Esophagus muscularis mucosa (tissue), 4 donors: ENCODE results near the gene CBX5. TPM values are rescaled to one million over a fixed set of nuclear protein-coding genes. Genes with fewer than 3 reads are reported as not detected.
A peak's percentile ranks its signal among the peaks of the same experiment; 100 is the strongest.

Experiments used
- DNase-seq: peaks from one replicate; pipeline ENCODE4 v3.0.0-alpha.2; 2017; ENCODE audit errors: extremely low spot score
- H3K27ac ChIP-seq, 4 donors: fragments of 200-600 bp; sonication (generic); replicated peaks in 1 of 4; 1 replicate in 3 of 4; 2 replicates in 1 of 4; pipeline ENCODE4 v1.5.1; 2016 to 2019; ENCODE audit warnings: mild to moderate bottlenecking in 1 of 4
- H3K27me3 ChIP-seq, 4 donors: fragments of 200-600 bp; sonication (generic); one replicate each; pipeline versions ENCODE4 v1.5.1 to v1.6.0; 2016 to 2019
- H3K36me3 ChIP-seq, 4 donors: fragments of 200-600 bp; sonication (generic); one replicate each; pipeline ENCODE4 v1.5.1; 2016 to 2019
- H3K4me1 ChIP-seq, 4 donors: fragments of 200-600 bp; sonication (generic); one replicate each; pipeline ENCODE4 v1.5.1; 2016 to 2019
- H3K4me3 ChIP-seq, 4 donors: fragments of 200-600 bp; sonication (generic); 1 replicate in 2 of 4; 2 replicates in 2 of 4; pipeline ENCODE4 v1.5.1; 2016 to 2019; ENCODE audit warnings: mild to moderate bottlenecking in 4 of 4, moderate library complexity in 1 of 4
- H3K9me3 ChIP-seq, 4 donors: fragments of 200-600 bp; sonication (generic); 1 replicate in 3 of 4; 2 replicates in 1 of 4; pipeline ENCODE4 v1.5.1; 2016 to 2019
- EP300 ChIP-seq: sonication (generic); formaldehyde crosslinking; IDR thresholded peaks from one replicate; pipeline ENCODE4 v1.6.1; 2017; ENCODE audit warnings: antibody characterized with exemption
- POLR2A ChIP-seq: fragments of 450-650 bp; IDR thresholded peaks from one replicate; pipeline ENCODE4 v1.6.1; 2017; ENCODE audit warnings: antibody characterized with exemption, moderate library complexity, mild to moderate bottlenecking, low read depth
- POLR2AphosphoS5 ChIP-seq, 2 donors: sonication (generic); formaldehyde crosslinking; IDR thresholded peaks; one replicate each; pipeline ENCODE4 v1.6.1; 2017; ENCODE audit warnings: antibody characterized with exemption in 2 of 2
- WGBS: methylation state at CpG from one replicate; pipeline ENCODE4 v1.1.5; 2018; 5-methylcytosine and 5-hydroxymethylcytosine counted together
- intact Hi-C: fragments of 100-400 bp; cut with DNase I; formaldehyde crosslinking; loops from one replicate; pipeline ENCODE4 v1.15.1; 2023
- total RNA-seq, 4 donors: library from RNA; depleted of rRNA; stranded (reverse); fragments of >200 nt; gene quantifications; one replicate each; pipeline versions ENCODE4 v1.1.0 to v1.2.1, GENCODE V29; 2016
- TF ChIP-seq, protein P1 (sequence below), 3 experiments: fragments of 200-600 bp in 2 of 3; fragments of 450-650 bp in 1 of 3; sonication (generic) in 2 of 3; IDR thresholded peaks; one replicate each; pipeline ENCODE4 v1.5.1; 2017 to 2019; ENCODE audit warnings: antibody characterized with exemption in 3 of 3, mild to moderate bottlenecking in 2 of 3, moderate library complexity in 1 of 3

Gene CBX5
- total RNA-seq, 4 donors from 2014 or later: 29.0 to 45.3 (median 37.3) TPM

DNA sequence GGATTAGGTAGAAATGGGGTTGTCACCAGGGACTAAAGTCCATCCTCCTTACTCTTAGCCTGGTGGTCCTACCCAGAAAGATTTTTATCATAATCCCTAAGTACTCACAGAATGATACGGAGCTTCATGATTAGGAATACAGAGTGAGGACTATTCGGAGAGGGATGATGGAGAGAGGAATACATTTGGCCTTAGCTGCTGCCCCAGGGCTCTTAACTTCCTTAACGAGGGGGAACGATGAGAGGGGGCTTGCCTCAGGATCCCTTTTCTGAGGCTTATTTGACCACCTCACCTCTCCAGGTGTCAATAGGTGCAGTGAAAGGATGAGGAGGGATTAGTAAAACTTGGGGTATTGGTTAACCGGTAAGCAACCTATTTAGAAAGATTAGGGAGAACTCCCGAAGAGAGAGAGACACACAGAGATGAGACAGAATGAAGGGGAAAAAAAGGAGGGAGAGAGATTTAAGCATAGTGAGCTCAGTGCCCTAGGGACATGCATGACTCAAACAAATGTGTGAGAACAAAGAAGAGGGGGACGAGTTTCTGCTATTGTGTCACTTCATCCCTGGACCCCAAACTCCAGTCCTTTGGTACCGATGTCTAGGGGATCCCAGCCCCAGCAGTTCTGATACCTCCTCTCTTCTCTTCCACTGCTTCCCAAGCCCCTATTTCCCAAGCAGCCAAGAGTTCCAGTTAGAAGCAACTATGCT lies 19.7 kb upstream of the CBX5 start:
- 69% methylated on average over 8 of the region's 8 CpGs for whole genome bisulfite sequencing
- TF ChIP-seq EP300 (no peak), POLR2AphosphoS5 (IDR thresholded peaks at IDR 0.05) (no peak), POLR2A (no peak)
- TF ChIP-seq, protein P1, sequence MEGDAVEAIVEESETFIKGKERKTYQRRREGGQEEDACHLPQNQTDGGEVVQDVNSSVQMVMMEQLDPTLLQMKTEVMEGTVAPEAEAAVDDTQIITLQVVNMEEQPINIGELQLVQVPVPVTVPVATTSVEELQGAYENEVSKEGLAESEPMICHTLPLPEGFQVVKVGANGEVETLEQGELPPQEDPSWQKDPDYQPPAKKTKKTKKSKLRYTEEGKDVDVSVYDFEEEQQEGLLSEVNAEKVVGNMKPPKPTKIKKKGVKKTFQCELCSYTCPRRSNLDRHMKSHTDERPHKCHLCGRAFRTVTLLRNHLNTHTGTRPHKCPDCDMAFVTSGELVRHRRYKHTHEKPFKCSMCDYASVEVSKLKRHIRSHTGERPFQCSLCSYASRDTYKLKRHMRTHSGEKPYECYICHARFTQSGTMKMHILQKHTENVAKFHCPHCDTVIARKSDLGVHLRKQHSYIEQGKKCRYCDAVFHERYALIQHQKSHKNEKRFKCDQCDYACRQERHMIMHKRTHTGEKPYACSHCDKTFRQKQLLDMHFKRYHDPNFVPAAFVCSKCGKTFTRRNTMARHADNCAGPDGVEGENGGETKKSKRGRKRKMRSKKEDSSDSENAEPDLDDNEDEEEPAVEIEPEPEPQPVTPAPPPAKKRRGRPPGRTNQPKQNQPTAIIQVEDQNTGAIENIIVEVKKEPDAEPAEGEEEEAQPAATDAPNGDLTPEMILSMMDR (IDR thresholded peaks at IDR 0.05): no peak
- Histone ChIP-seq H3K36me3 (no peaks in the 10 kb centered on the region), H3K4me3 (no peak overlapping the region), H3K4me1 (peaks cover 8 to 20% (median 15%) of the 10 kb centered on the region in 4 donors), H3K27me3 (peaks cover 0 to 57% (median 10%) of the 10 kb centered on the region in 4 donors), H3K9me3 (no peaks in the 10 kb centered on the region), H3K27ac (no peak overlapping the region)
- DNase-seq: no peak
- intact Hi-C loops: no loop called here

DNA sequence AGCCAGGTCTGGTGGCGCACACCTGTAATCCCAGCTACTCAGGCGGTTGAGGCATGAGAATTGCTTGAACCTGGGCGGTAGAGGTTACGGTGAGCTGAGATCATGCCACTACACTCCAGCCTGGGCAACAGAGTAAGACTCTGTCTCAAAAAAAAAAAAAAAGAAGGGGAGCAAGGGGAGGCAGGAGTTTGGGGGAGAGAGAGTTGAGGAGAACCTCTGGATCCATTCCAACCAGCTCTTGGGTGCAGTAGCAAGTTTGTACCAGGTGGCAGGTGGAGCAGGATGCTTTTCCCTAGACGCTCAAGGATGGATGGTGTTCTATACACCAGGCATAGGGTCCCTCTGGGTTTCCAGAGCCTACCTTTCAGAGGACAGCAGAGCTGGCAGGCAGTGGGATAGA lies 19.0 kb upstream of the CBX5 start:
- Histone ChIP-seq H3K36me3 (no peaks in the 10 kb centered on the region), H3K4me1 (peaks cover 3 to 14% (median 9%) of the 10 kb centered on the region in 4 donors), H3K4me3 (no peak overlapping the region), H3K27ac (no peak overlapping the region), H3K27me3 (peaks cover 0 to 50% (median 10%) of the 10 kb centered on the region in 4 donors), H3K9me3 (no peaks in the 10 kb centered on the region)
- no peak for TF ChIP-seq POLR2AphosphoS5 (IDR thresholded peaks at IDR 0.05)
- TF ChIP-seq POLR2A: no peak
- WGBS: 83% methylated on average over 5 of the region's 5 CpGs
- intact Hi-C loops: no loop called here
- no peak for DNase-seq

DNA sequence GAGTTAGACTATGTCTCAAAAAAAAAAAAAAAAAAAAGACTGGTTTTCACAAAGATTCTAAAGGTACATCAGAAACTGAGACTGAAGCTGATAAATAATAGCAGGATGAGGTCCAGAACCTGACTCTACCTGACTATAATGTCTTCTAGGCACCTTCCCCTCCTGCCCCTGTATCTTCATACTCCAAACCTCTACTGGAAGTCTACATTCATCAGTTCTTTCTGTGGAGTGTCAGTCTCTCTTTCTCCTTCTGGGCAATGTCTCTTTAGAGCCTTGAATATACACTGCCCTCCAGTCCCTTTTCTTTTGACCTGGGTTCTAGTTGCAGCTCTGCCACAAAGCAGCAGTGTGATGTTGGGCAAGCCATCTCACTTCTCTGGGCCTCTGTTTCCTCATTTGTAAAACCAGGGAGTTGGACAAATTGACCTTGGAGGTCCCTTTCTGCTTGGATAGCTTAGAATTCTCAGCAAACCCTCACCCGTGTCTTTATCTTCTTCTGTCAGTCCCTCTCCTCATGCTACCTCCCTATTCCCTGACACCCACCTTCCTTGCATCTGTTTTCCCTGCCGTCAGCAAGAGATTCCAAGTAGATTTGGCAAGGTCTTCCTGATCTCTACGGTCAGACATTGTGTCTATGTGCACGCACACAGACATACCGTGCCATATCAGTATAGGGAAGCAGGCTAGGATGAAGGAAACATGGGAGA lies 16.6 kb upstream of the CBX5 start:
- Histone ChIP-seq H3K4me1 (peaks cover 3 to 12% (median 9%) of the 10 kb centered on the region in 4 donors), H3K27ac (no peak overlapping the region), H3K27me3 (peaks cover 0 to 49% (median 10%) of the 10 kb centered on the region in 4 donors), H3K4me3 (no peak overlapping the region), H3K9me3 (no peaks in the 10 kb centered on the region), H3K36me3 (no peaks in the 10 kb centered on the region)
- intact Hi-C loops: no loop called here
- WGBS: 66% methylated on average over 5 of the region's 5 CpGs
- TF ChIP-seq POLR2AphosphoS5 (IDR thresholded peaks at IDR 0.05): no peak
- TF ChIP-seq EP300: no peak
- TF ChIP-seq, protein P1 (IDR thresholded peaks at IDR 0.05): no peak
- no peak for TF ChIP-seq POLR2A
- DNase-seq: no peak

DNA sequence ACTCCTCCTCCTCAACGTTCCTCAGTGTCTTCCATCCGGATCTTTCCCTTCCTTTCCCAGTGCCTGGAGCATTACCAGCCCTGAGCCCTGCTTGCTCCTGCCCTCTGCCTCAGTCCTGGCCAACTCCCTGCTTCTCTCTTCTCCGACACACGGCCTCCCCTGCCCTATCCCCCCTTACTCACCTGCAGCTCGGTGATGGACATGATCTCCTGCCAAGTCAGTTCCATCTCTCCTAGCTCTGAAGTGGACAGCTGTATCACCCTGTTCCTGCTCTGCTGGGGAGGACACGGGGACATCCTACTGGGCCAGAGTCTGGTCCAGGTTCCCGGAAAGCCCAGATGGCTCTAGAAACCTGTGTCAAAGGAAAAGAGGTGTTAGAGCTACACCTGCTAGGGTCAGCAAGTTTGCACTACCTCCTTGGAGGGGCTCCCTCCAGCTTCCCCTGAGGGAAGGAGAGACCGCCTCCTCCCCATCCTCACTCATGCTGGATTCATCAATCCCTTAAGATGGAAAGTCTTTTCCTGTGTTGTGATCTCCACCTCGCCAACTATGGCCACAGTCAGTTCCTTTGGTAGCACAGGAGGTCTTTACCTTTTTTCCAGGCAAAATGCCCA lies 15.1 kb upstream of the CBX5 start:
- TF ChIP-seq POLR2AphosphoS5 (IDR thresholded peaks at IDR 0.05): no peak
- no peak for TF ChIP-seq EP300
- TF ChIP-seq POLR2A: no peak
- TF ChIP-seq, protein P1 (IDR thresholded peaks at IDR 0.05): no peak
- 77% methylated on average over 9 of the region's 9 CpGs for WGBS
- H3K9me3 ChIP-seq: no peaks in the 10 kb centered on the region
- H3K4me1 ChIP-seq: no peaks in the 10 kb centered on the region
- H3K36me3 ChIP-seq: no peaks in the 10 kb centered on the region
- H3K27me3 ChIP-seq: peaks cover 0 to 34% (median 5%) of the 10 kb centered on the region in 4 donors
- DNase-seq: no peak
- no peak overlapping the region for H3K4me3 ChIP-seq
- H3K27ac ChIP-seq: peak overlapping the region in 1 of 4 donors; percentile 4
- intact Hi-C loops: loop anchor here (2.0 kb wide), 1 partner anchor 66 kb away; no protein-coding TSS in a partner anchor
